OCI-LY7 (cell line): ENCODE results near the gene VPS8. TPM values are rescaled to one million over a fixed set of nuclear protein-coding genes. Genes with fewer than 3 reads are reported as not detected.

Experiments
- BruUV-seq: library from RNA; stranded (reverse); fragments of 400-500 nt; replicated peaks from 2 replicates; lab custom pipeline; 2021; lab: Mats Ljungman, UMichigan
- CTCF ChIA-PET: fragments of 300-600 bp; sonication (Branson Sonifier 250); formaldehyde crosslinking; loops from one replicate; lab custom pipeline; 2022; ENCODE audit warnings: antibody characterized with exemption; ENCODE audit not compliant: unreplicated experiment; lab: Charles Lee
- POLR2A ChIA-PET: fragments of 300-600 bp; sonication (Branson Sonifier 250); formaldehyde crosslinking; loops from one replicate; lab custom pipeline; 2022; ENCODE audit warnings: antibody characterized with exemption; lab: Charles Lee
- DNase-seq: peaks from one replicate; pipeline ENCODE4 v3.0.0-alpha.2; 2015; ENCODE audit warnings: low spot score
- H2AFZ ChIP-seq: fragments of 200-600 bp; sonication (generic), shearing (Covaris generic); 2 replicates; pipeline ENCODE4 v1.6.1; 2014; ENCODE audit warnings: mild to moderate bottlenecking, antibody characterized with exemption, low read length, moderate library complexity
- H3K27ac ChIP-seq: fragments of 200-600 bp; sonication (generic); 2 replicates; pipeline ENCODE4 v1.5.1; 2014; ENCODE audit warnings: mixed run types, low read depth, mild to moderate bottlenecking, moderate library complexity, low read length, inconsistent platforms; ENCODE audit not compliant: poor library complexity, severe bottlenecking
- H3K36me3 ChIP-seq: fragments of 200-600 bp; sonication (generic); 2 replicates; pipeline ENCODE4 v1.6.1; 2014; ENCODE audit warnings: mild to moderate bottlenecking, antibody characterized with exemption, low read length, moderate library complexity, mixed read lengths; ENCODE audit not compliant: insufficient read depth
- H3K4me1 ChIP-seq: fragments of 200-600 bp; sonication (generic); 2 replicates; pipeline ENCODE4 v1.5.1; 2014; ENCODE audit warnings: mild to moderate bottlenecking, low read length; ENCODE audit not compliant: insufficient read depth, poor library complexity, severe bottlenecking
- H3K4me2 ChIP-seq: fragments of 200-600 bp; sonication (generic); 2 replicates; pipeline ENCODE4 v1.6.1; 2014; ENCODE audit warnings: mild to moderate bottlenecking, low read length
- H3K4me3 ChIP-seq: fragments of 200-600 bp; sonication (generic); 2 replicates; pipeline ENCODE4 v1.5.1; 2014; ENCODE audit warnings: mild to moderate bottlenecking, low read depth, low read length; ENCODE audit not compliant: poor library complexity, severe bottlenecking
- H3K79me2 ChIP-seq: fragments of 200-600 bp; sonication (generic); 2 replicates; pipeline ENCODE4 v1.6.1; 2016; ENCODE audit warnings: low read depth, mild to moderate bottlenecking, low read length, moderate library complexity, mixed read lengths; ENCODE audit not compliant: insufficient read depth
- H3K9me2 ChIP-seq: fragments of 200-600 bp; sonication (generic); 2 replicates; pipeline ENCODE4 v1.6.1; 2016; ENCODE audit warnings: mild to moderate bottlenecking, low read length, mixed read lengths; ENCODE audit not compliant: insufficient read depth
- H3K9me3 ChIP-seq: fragments of 200-600 bp; sonication (generic); 2 replicates; pipeline ENCODE4 v1.6.1; 2014; ENCODE audit warnings: mild to moderate bottlenecking, mixed run types, low read length, mixed read lengths
- H4K20me1 ChIP-seq: fragments of 200-600 bp; sonication (generic); 2 replicates; pipeline ENCODE4 v1.6.1; 2014; ENCODE audit warnings: mild to moderate bottlenecking, antibody characterized with exemption, low read length, moderate library complexity, mixed read lengths; ENCODE audit not compliant: insufficient read depth
- CTCF ChIP-seq: fragments of 200-600 bp; sonication (generic); conservative IDR thresholded peaks from 2 replicates; pipeline ENCODE4 v1.5.1; 2014; ENCODE audit warnings: mild to moderate bottlenecking, antibody characterized with exemption, low read length, moderate library complexity, mixed read lengths
- EZH2phosphoT487 ChIP-seq: fragments of 200-600 bp; sonication (generic); IDR thresholded peaks from 2 replicates; pipeline ENCODE4 v1.6.1; 2018; ENCODE audit warnings: low read depth, borderline replicate concordance, mild to moderate bottlenecking, mixed run types, antibody characterized with exemption, low read length, moderate library complexity, mixed read lengths
- intact Hi-C: fragments of 100-400 bp; cut with micrococcal nuclease; formaldehyde crosslinking; loops from one replicate; pipeline ENCODE4 v1.10.0; 2022; ENCODE audit not compliant: unreplicated experiment
- total RNA-seq, 2 experiments: library from RNA; depleted of rRNA in 1 of 2; stranded (reverse); fragments of >200 nt in 1 of 2; shearing (Covaris generic) in 1 of 2; gene quantifications; 2 replicates each; pipeline ENCODE4 v1.2.3, GENCODE V29; 2014 to 2022

Gene VPS8
- total RNA-seq, 2 experiments from 2014 or later = 33.5 to 44.9 TPM

GRCh38 chr3:185084901-185085300 lies 272.9 kb downstream of the VPS8 start:
- no peaks in the 10 kb centered on the region for H3K79me2 ChIP-seq
- POLR2A ChIA-PET = no interaction called here
- CTCF ChIA-PET = no interaction called here
- no peak overlapping the region for H3K4me2 ChIP-seq
- intact Hi-C loops = no loop called here
- H3K4me3 ChIP-seq = no peak overlapping the region
- H3K9me2 ChIP-seq = no peaks in the 10 kb centered on the region
- TF ChIP-seq CTCF (no peak), EZH2phosphoT487 (no peak)
- H2AFZ ChIP-seq = no peak overlapping the region
- no peaks in the 10 kb centered on the region for H3K36me3 ChIP-seq
- no TSS peak for BruUV-seq
- no peak for DNase-seq
- H3K4me1 ChIP-seq = no peaks in the 10 kb centered on the region
- no peaks in the 10 kb centered on the region for H4K20me1 ChIP-seq
- no peaks in the 10 kb centered on the region for H3K9me3 ChIP-seq
- no peak overlapping the region for H3K27ac ChIP-seq

- BruUV-seq = no TSS peak
- intact Hi-C loops = no loop called here
- H3K9me3 ChIP-seq = no peaks in the 10 kb centered on the region
- H3K36me3 ChIP-seq = no peaks in the 10 kb centered on the region
- no peaks in the 10 kb centered on the region for H3K4me1 ChIP-seq
- H3K27ac ChIP-seq = no peak overlapping the region
- ChIA-PET CTCF (no interaction called here), POLR2A (no interaction called here)
- no peak overlapping the region for H3K4me2 ChIP-seq
- DNase-seq = no peak
- no peaks in the 10 kb centered on the region for H3K79me2 ChIP-seq
- no peak overlapping the region for H2AFZ ChIP-seq
- no peaks in the 10 kb centered on the region for H3K9me2 ChIP-seq
- H4K20me1 ChIP-seq = no peaks in the 10 kb centered on the region
- TF ChIP-seq EZH2phosphoT487 (no peak), CTCF (no peak)
- no peak overlapping the region for H3K4me3 ChIP-seq
These were observed 275.5 kb downstream of the VPS8 start for GRCh38 chr3:185087419-185087818.

- BruUV-seq = no TSS peak
- CTCF ChIA-PET = no interaction called here
- no peaks in the 10 kb centered on the region for H3K36me3 ChIP-seq
These were observed 277.4 kb downstream of the VPS8 start for GRCh38 chr3:185089343-185089742.

More at GRCh38 chr3:185089343-185089742, 277.4 kb downstream of the VPS8 start:
- no peaks in the 10 kb centered on the region for H3K4me1 ChIP-seq
- no peak overlapping the region for H3K4me2 ChIP-seq
- H3K79me2 ChIP-seq = no peaks in the 10 kb centered on the region
- no peak overlapping the region for H2AFZ ChIP-seq
- no peak for TF ChIP-seq CTCF
- no peak for TF ChIP-seq EZH2phosphoT487
- no peaks in the 10 kb centered on the region for H3K9me3 ChIP-seq
- no peaks in the 10 kb centered on the region for H4K20me1 ChIP-seq
- intact Hi-C loops = no loop called here
- H3K4me3 ChIP-seq = no peak overlapping the region
- no peak for DNase-seq
- H3K27ac ChIP-seq = no peak overlapping the region
- POLR2A ChIA-PET = no interaction called here
- no peaks in the 10 kb centered on the region for H3K9me2 ChIP-seq
